ENCODE results near the gene SLC51B.
"Not testable (repeated sequence)": the region's sequence is repeated elsewhere in the genome, so short reads cannot be mapped to it uniquely, and the experiment has no call there.

The SLC51B gene

GRCh38 chr15:65041787-65042186 lies 3.4 kb upstream of the SLC51B start:
- DNase-seq = no peak

- no peak for DNase-seq
Measured at GRCh38 chr15:65042776-65043327, 2.3 kb upstream of the SLC51B start.

GRCh38 chr15:65044218-65044617 lies 969 bp upstream of the SLC51B start:
- DNase-seq = not testable (repeated sequence)

GRCh38 chr15:65048241-65048640 lies 3.1 kb downstream of the SLC51B start:
- DNase-seq = peak in 1 of 56 donors; percentile 4

- DNase-seq = peak; percentile 27 to 96 (median 84)
Measured at GRCh38 chr15:65049418-65049840, 4.2 kb downstream of the SLC51B start.

GRCh38 chr15:65050270-65050669 lies 5.1 kb downstream of the SLC51B start:
- DNase-seq = no peak

GRCh38 chr15:65051266-65051665 lies 6.1 kb downstream of the SLC51B start:
- DNase-seq = no peak

DNA sequence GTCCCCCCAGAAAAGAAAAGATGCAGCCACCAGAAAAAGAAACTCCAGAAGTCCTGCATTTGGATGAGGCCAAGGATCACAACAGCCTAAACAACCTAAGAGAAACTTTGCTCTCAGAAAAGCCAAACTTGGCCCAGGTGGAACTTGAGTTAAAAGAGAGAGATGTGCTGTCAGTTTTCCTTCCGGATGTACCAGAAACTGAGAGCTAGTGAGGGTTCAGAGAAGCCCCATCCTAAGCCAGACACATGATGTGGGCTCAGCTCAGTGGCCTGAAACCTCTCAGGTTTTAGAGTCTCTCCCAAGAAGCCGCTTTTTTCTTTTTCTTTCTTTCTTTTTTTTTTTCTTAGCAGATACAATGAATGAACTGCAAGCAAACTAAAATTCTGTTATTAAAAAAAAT lies 7.8 kb downstream of the SLC51B start:
- DNase-seq = no peak

GRCh38 chr15:65054333-65055200 lies 9.4 kb downstream of the SLC51B start:
- DNase-seq = peak in 48 of 56 donors; percentile 16 to 84 (median 60)

DNA sequence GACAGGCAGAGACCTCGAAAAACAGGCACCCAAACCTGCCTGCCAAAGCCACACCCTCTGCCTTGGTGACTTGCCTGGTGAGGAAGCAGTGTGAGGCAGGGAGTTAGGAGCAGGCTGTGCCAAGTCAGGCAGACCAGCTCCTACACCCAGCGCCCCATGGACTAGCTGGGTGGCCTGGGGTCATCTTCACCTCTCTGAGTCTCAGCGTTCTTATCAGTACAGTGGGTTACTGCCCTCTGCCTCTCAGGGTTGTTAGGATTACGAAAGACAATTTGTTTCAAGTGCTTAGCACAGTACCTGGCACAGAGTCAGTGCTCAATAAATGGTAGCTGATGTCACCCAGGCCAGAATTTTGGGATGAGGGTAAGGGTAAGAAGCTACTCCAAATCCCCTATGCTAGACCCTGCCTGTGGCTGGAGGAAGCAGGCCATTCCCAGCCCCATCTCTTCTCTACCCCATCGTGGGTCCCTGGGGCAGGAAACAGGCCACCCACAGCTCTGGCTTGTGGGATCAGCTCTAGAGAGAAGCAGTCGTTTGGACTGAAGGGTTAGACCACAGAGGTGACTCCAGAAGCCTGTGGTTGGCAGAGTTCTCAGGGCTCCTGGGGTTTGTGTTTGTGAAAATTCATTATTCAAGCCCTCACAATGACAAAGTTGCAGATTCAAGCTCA lies 10.1 kb downstream of the SLC51B start:
- DNase-seq = no peak

DNA sequence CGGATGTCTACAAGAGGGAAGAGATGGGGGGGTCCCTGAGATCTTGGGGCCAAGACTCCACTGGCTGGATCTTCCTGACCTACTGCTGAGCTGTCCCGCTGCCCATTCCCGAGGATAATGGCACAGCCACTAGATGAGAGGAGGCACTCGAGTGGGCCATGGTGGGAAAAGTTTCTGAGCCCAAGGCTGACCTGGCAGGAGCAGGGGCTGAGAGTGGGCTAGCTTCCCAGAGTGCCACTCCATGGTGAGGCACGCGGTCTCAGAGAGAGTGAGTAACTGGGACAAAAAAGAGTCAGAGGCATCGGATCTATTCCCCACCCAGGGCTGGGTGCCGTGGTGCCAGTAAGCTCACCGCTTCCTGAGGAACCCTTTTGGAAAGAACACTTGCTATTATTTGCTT lies 10.9 kb downstream of the SLC51B start:
- peak in 19 of 56 donors; percentile 7 to 68 (median 37) for DNase-seq

- DNase-seq = no peak
Measured at GRCh38 chr15:65056868-65057548, 11.8 kb downstream of the SLC51B start.

GRCh38 chr15:65057549-65057940 lies 12.4 kb downstream of the SLC51B start:
- no peak for DNase-seq

GRCh38 chr15:65058394-65059368 lies 13.5 kb downstream of the SLC51B start:
- peak in 29 of 56 donors; percentile 11 to 70 (median 37) for DNase-seq

DNA sequence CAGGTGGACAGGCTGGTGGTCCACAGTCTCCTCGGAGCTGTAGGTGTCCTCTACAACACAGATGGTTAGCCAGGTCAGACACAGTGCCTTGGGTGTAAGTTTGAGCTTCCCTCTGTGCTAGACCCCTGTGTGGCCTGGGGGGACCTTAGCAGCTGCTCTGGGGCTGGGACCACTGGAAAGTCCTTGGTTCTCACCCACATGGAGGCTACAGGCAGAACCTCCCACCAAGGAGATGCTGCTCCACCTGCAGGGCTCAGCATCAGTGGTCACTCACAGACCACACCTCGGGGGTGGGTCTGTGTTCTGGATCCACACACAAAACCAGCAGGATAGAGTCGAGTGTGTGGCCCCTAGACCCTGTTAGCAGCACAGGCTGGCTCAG lies 14.2 kb downstream of the SLC51B start:
- DNase-seq = no peak

DNA sequence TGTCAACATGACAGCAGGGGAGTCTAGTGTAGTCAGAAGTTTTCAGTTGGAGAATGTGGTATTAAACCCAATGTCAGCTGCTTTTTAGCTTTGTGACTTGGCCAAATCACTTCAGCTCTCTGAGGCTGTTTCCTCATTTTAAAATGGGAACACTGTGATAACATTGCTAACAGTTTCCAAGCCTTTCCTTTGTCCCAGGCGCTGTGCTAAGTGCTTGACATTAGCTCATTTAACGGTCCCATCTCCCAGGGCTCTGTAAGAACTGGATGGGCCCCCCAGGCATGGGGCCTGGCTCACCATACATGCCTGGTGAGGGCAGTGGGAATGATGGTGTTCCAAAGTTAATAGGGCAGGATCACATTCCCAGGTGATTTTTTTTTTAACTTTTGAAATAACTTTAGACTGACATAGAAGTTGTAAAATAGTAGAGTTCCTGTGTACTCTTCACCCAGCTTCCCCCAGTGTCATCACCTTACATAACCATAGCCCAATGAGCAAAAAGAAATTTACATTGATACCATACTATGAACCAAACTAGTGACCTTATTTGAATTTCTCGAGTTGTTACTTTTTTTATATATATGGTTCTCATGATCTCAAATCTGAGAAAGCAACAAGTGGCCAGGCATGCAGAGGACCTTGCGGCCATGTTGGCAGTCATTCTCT lies 14.9 kb downstream of the SLC51B start:
- DNase-seq = no peak

DNA sequence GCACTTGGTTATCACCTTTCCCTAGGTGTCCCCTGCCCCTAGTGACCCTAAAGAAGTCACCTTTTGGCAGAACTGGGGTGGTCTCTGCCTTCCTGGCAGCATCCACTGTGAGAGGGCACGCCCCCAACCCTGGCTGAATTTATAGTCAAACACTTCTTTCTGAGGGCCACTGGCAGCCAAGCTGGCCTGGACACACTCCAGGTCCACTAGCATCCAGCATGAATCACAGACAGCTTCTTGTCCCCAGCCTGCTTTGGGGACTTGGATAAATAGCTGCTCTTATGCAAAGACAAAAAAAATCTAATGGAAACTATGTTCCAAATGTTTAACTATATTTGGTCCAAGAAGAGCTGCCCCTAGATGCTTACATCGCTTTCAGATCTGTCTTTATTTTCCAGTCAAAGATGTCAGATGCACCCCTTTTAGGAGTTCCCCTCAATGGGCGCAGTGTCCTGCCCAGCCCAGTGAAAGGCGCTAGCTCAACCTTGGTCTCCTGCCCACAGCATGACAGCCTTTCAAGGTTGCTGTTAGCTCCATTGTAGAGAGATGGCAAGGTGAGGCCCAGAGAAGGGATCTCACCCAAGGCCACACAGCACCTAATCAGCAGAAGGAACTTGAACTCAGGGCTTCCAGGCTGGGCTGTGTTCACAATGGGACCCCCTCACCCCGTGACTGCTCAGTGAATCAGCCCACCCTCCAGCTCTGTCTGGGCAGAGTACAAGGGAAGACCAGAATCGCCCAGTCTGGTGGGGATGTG lies 15.6 kb downstream of the SLC51B start:
- DNase-seq = peak in 47 of 56 donors; percentile 13 to 85 (median 53)

DNA sequence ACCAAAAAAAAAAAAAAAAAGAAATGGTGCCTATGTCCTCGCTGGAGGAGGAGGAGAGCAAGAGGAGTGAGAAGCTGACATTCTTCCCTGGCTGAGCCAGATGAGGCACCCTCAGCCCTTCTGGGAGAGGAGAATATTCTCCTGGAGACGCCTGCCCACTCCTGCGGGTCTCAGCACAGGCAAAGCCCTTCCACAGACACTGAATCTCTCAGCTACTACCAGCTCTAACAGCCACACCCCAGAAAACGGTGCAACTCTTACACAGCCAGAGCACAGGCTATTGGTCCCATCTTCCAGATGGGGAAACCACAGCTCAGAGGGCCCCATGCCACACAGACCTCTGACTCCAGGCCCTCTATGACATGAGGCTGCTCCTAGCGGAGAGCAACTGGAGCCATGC lies 16.9 kb downstream of the SLC51B start:
- DNase-seq = no peak

DNA sequence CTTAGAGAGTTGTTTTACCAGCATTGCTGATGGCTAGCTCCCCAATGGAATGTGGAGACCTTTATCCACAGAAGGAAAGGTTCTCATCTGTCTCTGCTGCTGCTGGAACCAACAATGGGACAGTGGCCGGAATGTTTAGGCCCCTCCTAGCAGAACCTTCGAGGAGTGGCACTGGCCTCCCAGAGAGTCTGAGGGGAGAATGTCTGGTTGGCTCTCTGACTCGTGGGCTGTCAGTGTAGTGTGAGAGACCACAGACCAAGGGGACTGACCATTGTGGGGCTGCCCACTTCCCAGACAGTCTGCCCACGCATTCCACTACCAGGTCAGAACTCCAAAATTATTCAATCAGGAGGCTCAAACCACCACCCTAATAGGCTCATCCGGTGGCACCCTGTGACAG lies 17.5 kb downstream of the SLC51B start:
- no peak for DNase-seq
